ENCODE data around the gene EFNA3. TPM values are rescaled to one million over a fixed set of nuclear protein-coding genes. Genes with fewer than 3 reads are reported as not detected.

Gene EFNA3
- total RNA-seq, 4 donors from 2014 or later, result 0.55 to 1.8 (median 1.6) TPM; not detected in 1

GRCh38 chr1:155107309-155108264, 28.9 kb downstream of the EFNA3 start:
- H3K4me3 ChIP-seq, result no peak overlapping the region
- no peak for DNase-seq
- TF ChIP-seq CTCF (IDR thresholded peaks at IDR 0.05 in 4 of 5, conservative IDR thresholded peaks at IDR 0.05 in 1 of 5) (no peak), POLR2A (IDR thresholded peaks at IDR 0.05) (no peak)
- peaks cover 7 to 13% of the 10 kb centered on the region in 2 donors for H3K4me1 ChIP-seq
- H3K27me3 ChIP-seq, result no peaks in the 10 kb centered on the region
- intact Hi-C loops (cut with DNase I; ENCODE audit: low total_unique reads), result no loop called here
- H3K27ac ChIP-seq, result no peak overlapping the region
- no peaks in the 10 kb centered on the region for H3K9me3 ChIP-seq
- H3K36me3 ChIP-seq, result no peaks in the 10 kb centered on the region
- in situ Hi-C loops (cut with MboI; ENCODE audit: low sequenced_read_pairs in 4 of 4), result no loop called here
- no peak for ATAC-seq

- Histone ChIP-seq H3K36me3 (no peaks in the 10 kb centered on the region), H3K9me3 (no peaks in the 10 kb centered on the region), H3K4me1 (peaks cover 7 to 13% of the 10 kb centered on the region in 2 donors), H3K27me3 (no peaks in the 10 kb centered on the region), H3K4me3 (no peak overlapping the region), H3K27ac (no peak overlapping the region)
- DNase-seq, result no peak
- intact Hi-C loops (cut with DNase I; ENCODE audit: low total_unique reads), result no loop called here
- in situ Hi-C loops (cut with MboI; ENCODE audit: low sequenced_read_pairs in 4 of 4), result no loop called here
- TF ChIP-seq CTCF (IDR thresholded peaks at IDR 0.05 in 4 of 5, conservative IDR thresholded peaks at IDR 0.05 in 1 of 5), result no peak
- TF ChIP-seq POLR2A (IDR thresholded peaks at IDR 0.05), result no peak
- ATAC-seq, result no peak
These were observed 29.7 kb downstream of the EFNA3 start for GRCh38 chr1:155108296-155108695.

GRCh38 chr1:155110381-155110780, 31.7 kb downstream of the EFNA3 start:
- no peak for TF ChIP-seq CTCF (IDR thresholded peaks at IDR 0.05 in 4 of 5, conservative IDR thresholded peaks at IDR 0.05 in 1 of 5)
- no peak for TF ChIP-seq POLR2A (IDR thresholded peaks at IDR 0.05)
- DNase-seq (no peak), ATAC-seq (no peak)
- no peaks in the 10 kb centered on the region for H3K9me3 ChIP-seq
- H3K27ac ChIP-seq, result no peak overlapping the region
- H3K36me3 ChIP-seq, result no peaks in the 10 kb centered on the region
- in situ Hi-C loops (cut with MboI; ENCODE audit: low sequenced_read_pairs in 4 of 4) (no loop called here), intact Hi-C loops (cut with DNase I; ENCODE audit: low total_unique reads) (no loop called here)
- H3K27me3 ChIP-seq, result no peaks in the 10 kb centered on the region
- H3K4me1 ChIP-seq, result peaks cover under 1 to 4% of the 10 kb centered on the region in 2 donors
- H3K4me3 ChIP-seq, result no peak overlapping the region

- no peaks in the 10 kb centered on the region for H3K27me3 ChIP-seq
- H3K9me3 ChIP-seq, result no peaks in the 10 kb centered on the region
- ATAC-seq (no peak), DNase-seq (no peak)
- H3K4me1 ChIP-seq, result no peaks in the 10 kb centered on the region
- TF ChIP-seq POLR2A (IDR thresholded peaks at IDR 0.05) (no peak), CTCF (IDR thresholded peaks at IDR 0.05 in 4 of 5, conservative IDR thresholded peaks at IDR 0.05 in 1 of 5) (no peak)
- in situ Hi-C loops (cut with MboI; ENCODE audit: low sequenced_read_pairs in 4 of 4) (no loop called here), intact Hi-C loops (cut with DNase I; ENCODE audit: low total_unique reads) (no loop called here)
- no peak overlapping the region for H3K4me3 ChIP-seq
- no peak overlapping the region for H3K27ac ChIP-seq
- H3K36me3 ChIP-seq, result no peaks in the 10 kb centered on the region
These were observed 32.2 kb downstream of the EFNA3 start for GRCh38 chr1:155110826-155111225.

Measured in gastrocnemius medialis (tissue), 4 donors.